Suprapubic skin (tissue), 4 donors: ENCODE measurements around the gene DPH5.

Experiments used
- CTCF ChIP-seq, 2 donors: fragments of 200-600 bp in 1 of 2; fragments of 450-650 bp in 1 of 2; sonication (generic) in 1 of 2; IDR thresholded peaks; one replicate each; pipeline ENCODE4 v1.5.1; 2016 to 2019; ENCODE audit warnings: antibody characterized with exemption in 2 of 2, mild to moderate bottlenecking in 1 of 2, moderate library complexity in 1 of 2
- EP300 ChIP-seq: sonication (generic); formaldehyde crosslinking; IDR thresholded peaks from one replicate; pipeline ENCODE4 v1.6.1; 2017; ENCODE audit warnings: antibody characterized with exemption
- POLR2A ChIP-seq, 2 donors: fragments of 450-650 bp; IDR thresholded peaks; one replicate each; pipeline ENCODE4 v1.6.1; 2017; ENCODE audit warnings: antibody characterized with exemption in 2 of 2, mild to moderate bottlenecking in 2 of 2, moderate library complexity in 2 of 2
- POLR2AphosphoS5 ChIP-seq, 3 donors: sonication (generic); formaldehyde crosslinking; IDR thresholded peaks; one replicate each; pipeline ENCODE4 v1.6.1; 2017; ENCODE audit warnings: antibody characterized with exemption in 3 of 3

DNA sequence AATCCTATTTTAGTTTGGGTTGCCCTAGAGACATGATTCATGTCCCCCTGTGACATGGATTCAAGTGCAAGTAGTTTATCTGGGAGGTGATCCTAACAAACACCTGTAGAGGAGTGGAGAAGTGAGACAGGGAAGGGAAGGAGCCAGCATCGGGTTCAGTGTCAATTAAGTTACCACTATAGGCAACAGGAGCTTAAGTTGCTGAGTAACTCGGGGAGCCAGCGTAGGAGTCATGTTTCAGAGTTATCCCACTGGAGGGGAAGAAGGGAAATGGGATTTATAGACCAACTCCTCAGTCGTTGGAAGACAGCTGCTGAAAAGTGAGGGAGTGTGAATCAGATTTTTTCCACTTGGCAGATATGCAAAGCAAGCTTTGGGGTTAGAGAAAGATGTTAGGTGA lies 74.8 kb downstream of the DPH5 start:
- TF ChIP-seq CTCF (IDR thresholded peaks at IDR 0.05) (no peak), POLR2A (IDR thresholded peaks at IDR 0.05) (no peak), POLR2AphosphoS5 (IDR thresholded peaks at IDR 0.05) (no peak), EP300 (no peak)
